Peyer's patch (tissue), 4 donors: Measurements from ENCODE around the gene AFAP1L1. TPM values are rescaled to one million over a fixed set of nuclear protein-coding genes. Genes with fewer than 3 reads are reported as not detected.

Source experiments
- DNase-seq, 3 donors: peaks; one replicate each; pipeline ENCODE4 v3.0.0-alpha.2; 2017 to 2019
- H3K27ac ChIP-seq, 4 donors: fragments of 200-600 bp; sonication (generic); one replicate each; pipeline ENCODE4 v1.5.1; 2016 to 2019
- H3K27me3 ChIP-seq, 2 donors: fragments of 200-600 bp; sonication (generic); one replicate each; pipeline ENCODE4 v1.5.1; 2019
- H3K36me3 ChIP-seq, 3 donors: fragments of 200-600 bp; sonication (generic); one replicate each; pipeline ENCODE4 v1.5.1; 2016 to 2019
- H3K4me1 ChIP-seq, 4 donors: fragments of 200-600 bp; sonication (generic); one replicate each; pipeline ENCODE4 v1.5.1; 2016 to 2019
- H3K4me3 ChIP-seq, 4 donors: fragments of 200-600 bp; sonication (generic); 1 replicate in 3 of 4; 2 replicates in 1 of 4; pipeline ENCODE4 v1.5.1; 2016 to 2019; ENCODE audit warnings: mild to moderate bottlenecking in 1 of 4
- H3K9me3 ChIP-seq, 4 donors: fragments of 200-600 bp; sonication (generic); one replicate each; pipeline ENCODE4 v1.5.1; 2016 to 2019; ENCODE audit warnings: mild to moderate bottlenecking in 1 of 4
- CTCF ChIP-seq, 6 experiments: fragments of 450-650 bp in 4 of 6; fragments of 200-600 bp in 2 of 6; sonication (generic) in 1 of 6; IDR thresholded peaks; one replicate each; pipeline ENCODE4 v1.5.1; 2017 to 2019; ENCODE audit warnings: antibody characterized with exemption in 6 of 6, mild to moderate bottlenecking in 3 of 6, moderate library complexity in 1 of 6
- POLR2A ChIP-seq, 2 donors: fragments of 450-650 bp; IDR thresholded peaks; one replicate each; pipeline ENCODE4 v1.5.1; 2017; ENCODE audit warnings: antibody characterized with exemption in 2 of 2, mild to moderate bottlenecking in 2 of 2, moderate library complexity in 2 of 2
- total RNA-seq, 4 donors: library from RNA; depleted of rRNA; stranded (reverse); fragments of >200 nt; gene quantifications; one replicate each; pipeline ENCODE4 v1.1.0, GENCODE V29; 2016

The AFAP1L1 gene
- total RNA-seq, 4 donors from 2014 or later, result 3.3 to 14.9 (median 4.9) TPM

DNA sequence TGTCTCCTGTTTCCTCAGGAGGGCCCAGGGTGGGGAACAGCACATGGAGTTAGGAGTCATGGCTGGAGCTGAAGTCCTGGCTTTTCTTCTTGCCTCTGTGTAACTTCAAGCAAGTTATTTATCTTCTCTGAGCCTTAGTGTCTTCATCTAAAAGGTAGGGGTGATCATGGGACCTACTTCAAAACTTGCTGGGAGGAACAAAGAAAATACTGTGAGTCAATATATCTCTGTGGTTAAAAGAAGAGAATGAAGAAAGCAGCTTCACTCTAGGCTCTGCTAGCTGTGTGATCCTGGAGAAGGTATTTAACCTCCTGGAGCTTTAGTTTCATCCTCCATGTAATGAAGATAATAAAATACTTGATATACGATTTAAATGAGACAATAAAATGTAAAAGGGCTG is 26.5 kb downstream of the AFAP1L1 start:
- Histone ChIP-seq H3K4me1 (peaks cover 0 to 3% (median 0%) of the 10 kb centered on the region in 4 donors), H3K36me3 (no peaks in the 10 kb centered on the region), H3K27me3 (no peaks in the 10 kb centered on the region), H3K27ac (no peak overlapping the region), H3K9me3 (no peaks in the 10 kb centered on the region), H3K4me3 (no peak overlapping the region)
- TF ChIP-seq CTCF (IDR thresholded peaks at IDR 0.05), result no peak
- no peak for TF ChIP-seq POLR2A (IDR thresholded peaks at IDR 0.05)
- no peak for DNase-seq

DNA sequence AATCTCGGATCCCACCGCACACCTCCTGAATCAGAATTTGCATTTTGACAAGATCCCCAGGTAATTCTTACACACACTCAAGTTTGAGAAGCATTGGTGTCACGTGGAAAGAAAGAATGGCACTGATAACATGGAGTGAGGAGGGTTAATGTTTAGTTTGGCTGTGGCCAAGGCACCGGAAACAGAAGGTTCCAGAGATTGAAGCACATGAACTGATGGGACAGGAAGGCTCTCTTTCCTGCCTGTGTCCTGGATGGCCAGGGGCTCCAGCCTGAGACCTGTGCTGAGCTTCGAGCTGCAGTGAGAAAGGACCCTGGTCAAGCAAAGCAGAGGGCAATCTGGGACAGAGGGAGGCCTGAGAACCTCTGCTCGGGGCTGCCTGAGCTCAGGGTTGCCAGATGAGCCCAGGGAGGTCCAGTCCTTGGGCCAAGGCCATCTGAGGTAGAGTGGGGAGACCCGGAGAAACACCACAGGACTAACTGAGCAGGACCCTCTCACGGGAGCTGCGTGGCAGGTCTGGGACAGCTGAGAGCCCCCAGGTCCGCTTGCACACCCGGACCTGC is 27.3 kb downstream of the AFAP1L1 start:
- TF ChIP-seq CTCF (IDR thresholded peaks at IDR 0.05) (no peak), POLR2A (IDR thresholded peaks at IDR 0.05) (no peak)
- Histone ChIP-seq H3K9me3 (no peaks in the 10 kb centered on the region), H3K36me3 (no peaks in the 10 kb centered on the region), H3K27ac (peak overlapping the region in 2 of 4 donors; percentile 35 to 49), H3K4me3 (no peak overlapping the region), H3K4me1 (peaks cover 0 to 3% (median 0%) of the 10 kb centered on the region in 4 donors), H3K27me3 (no peaks in the 10 kb centered on the region)
- DNase-seq, result no peak

GRCh38 chr5:149299451-149300054 is 27.9 kb downstream of the AFAP1L1 start:
- H3K27ac ChIP-seq, result peak overlapping the region in 2 of 4 donors; percentile 35 to 49

DNA sequence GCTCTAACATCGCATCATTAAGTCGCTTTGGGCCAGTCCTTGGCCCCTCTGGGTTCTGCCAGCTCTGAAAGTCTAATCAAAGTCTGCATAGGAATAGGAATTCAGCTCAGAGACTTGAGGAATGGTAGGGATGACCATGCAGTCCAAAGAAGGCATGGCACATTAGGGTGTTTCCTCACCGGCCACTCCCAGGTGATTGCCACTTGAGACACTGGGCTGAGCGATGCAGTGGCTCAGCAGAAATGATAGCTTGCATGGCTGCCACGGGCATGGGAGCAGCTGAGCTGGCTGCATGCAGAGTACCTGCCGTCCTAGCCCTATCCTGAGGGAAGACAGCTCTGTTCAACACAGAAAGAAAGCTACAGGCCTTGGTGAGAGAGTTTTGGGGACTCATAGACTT is 28.8 kb downstream of the AFAP1L1 start:
- H3K27me3 ChIP-seq, result no peaks in the 10 kb centered on the region
- peaks cover 0 to 3% (median 0%) of the 10 kb centered on the region in 4 donors for H3K4me1 ChIP-seq
- no peak overlapping the region for H3K4me3 ChIP-seq
- H3K9me3 ChIP-seq, result no peaks in the 10 kb centered on the region
- no peaks in the 10 kb centered on the region for H3K36me3 ChIP-seq
- TF ChIP-seq CTCF (IDR thresholded peaks at IDR 0.05) (no peak), POLR2A (IDR thresholded peaks at IDR 0.05) (no peak)
- DNase-seq, result no peak
- no peak overlapping the region for H3K27ac ChIP-seq

More at GRCh38 chr5:149299451-149300054, 27.9 kb downstream of the AFAP1L1 start:
- H3K4me3 ChIP-seq, result no peak overlapping the region
- DNase-seq, result no peak
- no peaks in the 10 kb centered on the region for H3K36me3 ChIP-seq
- H3K27me3 ChIP-seq, result no peaks in the 10 kb centered on the region
- TF ChIP-seq CTCF (IDR thresholded peaks at IDR 0.05) (no peak), POLR2A (IDR thresholded peaks at IDR 0.05) (no peak)
- peaks cover 0 to 3% (median 0%) of the 10 kb centered on the region in 4 donors for H3K4me1 ChIP-seq
- no peaks in the 10 kb centered on the region for H3K9me3 ChIP-seq

DNA sequence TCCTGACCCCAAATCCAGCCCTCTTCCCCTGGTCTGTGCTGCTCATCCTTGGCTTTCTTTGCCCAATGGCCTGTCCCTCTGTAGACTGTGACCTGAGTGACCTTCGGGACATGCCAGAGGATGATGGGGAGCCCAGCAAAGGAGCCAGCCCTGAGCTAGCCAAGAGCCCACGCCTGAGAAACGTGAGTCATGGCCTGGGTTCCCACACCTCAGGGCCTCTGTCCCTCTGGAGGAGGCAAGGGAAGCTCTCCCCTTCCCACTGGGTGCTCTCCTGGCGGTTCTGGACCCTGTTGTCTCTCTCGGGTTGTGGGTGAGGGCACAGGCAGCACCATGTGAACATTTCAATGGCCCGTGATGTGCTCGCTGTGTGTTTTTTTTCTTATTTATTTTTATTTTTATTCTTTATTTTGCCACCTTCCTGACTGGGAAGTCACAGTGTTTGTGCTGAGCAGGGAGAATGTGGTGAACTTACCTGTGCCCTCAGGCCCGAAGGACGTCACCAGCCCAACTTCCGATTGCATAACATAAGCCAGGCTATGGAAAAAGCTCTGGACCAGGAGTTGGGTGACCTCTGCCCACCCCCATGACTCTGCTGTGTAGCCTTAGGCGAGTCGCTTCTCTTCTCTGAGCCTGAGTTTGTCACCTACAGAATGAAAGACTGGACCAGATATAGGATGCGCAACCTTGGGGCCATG is 29.5 kb downstream of the AFAP1L1 start:
- H3K4me3 ChIP-seq, result no peak overlapping the region
- H3K27me3 ChIP-seq, result no peaks in the 10 kb centered on the region
- no peaks in the 10 kb centered on the region for H3K9me3 ChIP-seq
- TF ChIP-seq POLR2A (IDR thresholded peaks at IDR 0.05), result no peak
- no peaks in the 10 kb centered on the region for H3K36me3 ChIP-seq
- H3K4me1 ChIP-seq, result peaks cover 0 to 3% (median 0%) of the 10 kb centered on the region in 4 donors
- no peak overlapping the region for H3K27ac ChIP-seq
- no peak for DNase-seq
